Cardiac muscle cell (in vitro differentiated cells and primary cell): ENCODE measurements around the gene ATG10. TPM values are rescaled to one million over a fixed set of nuclear protein-coding genes. Genes with fewer than 3 reads are reported as not detected.

Experiments
- DNase-seq, 2 donors: peaks; one replicate each; pipeline versions ENCODE4 v3.0.0 to v3.0.0-alpha.2; 2010 to 2017; ENCODE audit warnings: low read depth in 1 of 2, low spot score in 1 of 2
- H3K27ac ChIP-seq: fragments of 200-600 bp; sonication (generic); 2 replicates; pipeline ENCODE4 v1.5.1; 2016
- H3K27me3 ChIP-seq: fragments of 200-600 bp; sonication (generic); 2 replicates; pipeline ENCODE4 v1.6.0; 2016; ENCODE audit warnings: control low read depth
- H3K36me3 ChIP-seq: fragments of 200-600 bp; sonication (generic); 2 replicates; pipeline ENCODE4 v1.5.1; 2016; ENCODE audit warnings: control low read depth
- H3K4me1 ChIP-seq: fragments of 200-600 bp; sonication (generic); 2 replicates; pipeline ENCODE4 v1.8.1; 2017; ENCODE audit warnings: low read depth, mild to moderate bottlenecking, mixed run types
- H3K4me3 ChIP-seq: fragments of 200-600 bp; sonication (generic); 2 replicates; pipeline ENCODE4 v1.5.1; 2016; ENCODE audit warnings: mild to moderate bottlenecking
- H3K9me3 ChIP-seq: fragments of 200-600 bp; sonication (generic); 2 replicates; pipeline ENCODE4 v1.5.1; 2017; ENCODE audit warnings: low read depth, mild to moderate bottlenecking, control low read depth
- CTCF ChIP-seq: IDR thresholded peaks from 2 replicates; pipeline ENCODE4 v1.5.1; 2012; ENCODE audit warnings: low read depth, mild to moderate bottlenecking, low read length
- polyA plus RNA-seq: library from polyadenylated mRNA; unstranded; fragments of >200 nt; fragmentation: Nextera tagmentation; extraction: Ambion mirVana; gene quantifications from 2 replicates; pipeline ENCODE4 v1.2.1, GENCODE V29; 2016
- total RNA-seq: library from RNA; depleted of rRNA; stranded (reverse); fragments of >200 nt; gene quantifications from 2 replicates; pipeline ENCODE4 v1.2.3, GENCODE V29; 2016

The ATG10 gene
- total and polyA plus RNA-seq, 2 experiments from 2014 or later: 9.0 to 28.0 TPM

GRCh38 chr5:82068723-82069122 lies 96.9 kb downstream of the ATG10 start:
- H3K4me1 ChIP-seq: no peaks in the 10 kb centered on the region
- H3K9me3 ChIP-seq: no peaks in the 10 kb centered on the region
- no peak overlapping the region for H3K4me3 ChIP-seq
- no peak overlapping the region for H3K27ac ChIP-seq
- H3K36me3 ChIP-seq: no peaks in the 10 kb centered on the region
- no peaks in the 10 kb centered on the region for H3K27me3 ChIP-seq
- TF ChIP-seq CTCF: no peak
- DNase-seq: no peak

- Histone ChIP-seq H3K9me3 (no peaks in the 10 kb centered on the region), H3K27ac (no peak overlapping the region), H3K4me3 (no peak overlapping the region), H3K4me1 (no peaks in the 10 kb centered on the region), H3K36me3 (no peaks in the 10 kb centered on the region), H3K27me3 (no peaks in the 10 kb centered on the region)
- DNase-seq: no peak
- TF ChIP-seq CTCF: no peak
These were observed 100.3 kb downstream of the ATG10 start for GRCh38 chr5:82072138-82072537.

DNA sequence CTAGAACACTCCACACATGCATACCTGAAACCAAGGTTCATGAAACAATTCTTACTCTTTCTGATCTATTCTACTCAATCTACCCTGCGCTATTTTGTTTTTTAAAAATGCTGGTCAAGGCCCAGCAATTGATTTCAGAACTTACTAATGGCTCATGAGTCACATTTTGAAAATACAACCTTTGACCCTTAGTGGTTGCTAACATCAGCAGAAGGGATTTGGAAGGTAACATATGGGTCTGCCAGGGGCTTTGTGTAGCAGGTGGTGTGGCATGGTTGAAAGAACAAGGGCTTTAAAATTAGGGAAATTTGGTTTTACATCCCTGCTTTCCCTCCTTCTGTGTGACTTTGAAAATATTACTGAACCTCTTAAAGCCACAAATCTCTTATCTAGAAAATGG lies 101.4 kb downstream of the ATG10 start:
- DNase-seq: no peak
- no peaks in the 10 kb centered on the region for H3K9me3 ChIP-seq
- H3K27ac ChIP-seq: no peak overlapping the region
- no peaks in the 10 kb centered on the region for H3K27me3 ChIP-seq
- no peaks in the 10 kb centered on the region for H3K36me3 ChIP-seq
- TF ChIP-seq CTCF: no peak
- no peaks in the 10 kb centered on the region for H3K4me1 ChIP-seq
- H3K4me3 ChIP-seq: no peak overlapping the region

- peak in 1 of 2 donors; percentile 40 for DNase-seq
- Histone ChIP-seq H3K27me3 (no peaks in the 10 kb centered on the region), H3K9me3 (no peaks in the 10 kb centered on the region), H3K36me3 (no peaks in the 10 kb centered on the region), H3K27ac (peak overlapping the region; percentile 52), H3K4me1 (no peaks in the 10 kb centered on the region), H3K4me3 (no peak overlapping the region)
- no peak for TF ChIP-seq CTCF
These were observed 103.1 kb downstream of the ATG10 start for GRCh38 chr5:82074950-82075349.

GRCh38 chr5:82077496-82077895 lies 105.7 kb downstream of the ATG10 start:
- no peaks in the 10 kb centered on the region for H3K4me1 ChIP-seq
- H3K27ac ChIP-seq: no peak overlapping the region
- no peaks in the 10 kb centered on the region for H3K36me3 ChIP-seq
- H3K4me3 ChIP-seq: no peak overlapping the region
- H3K9me3 ChIP-seq: no peaks in the 10 kb centered on the region
- no peak for DNase-seq
- no peaks in the 10 kb centered on the region for H3K27me3 ChIP-seq
- TF ChIP-seq CTCF: no peak

DNA sequence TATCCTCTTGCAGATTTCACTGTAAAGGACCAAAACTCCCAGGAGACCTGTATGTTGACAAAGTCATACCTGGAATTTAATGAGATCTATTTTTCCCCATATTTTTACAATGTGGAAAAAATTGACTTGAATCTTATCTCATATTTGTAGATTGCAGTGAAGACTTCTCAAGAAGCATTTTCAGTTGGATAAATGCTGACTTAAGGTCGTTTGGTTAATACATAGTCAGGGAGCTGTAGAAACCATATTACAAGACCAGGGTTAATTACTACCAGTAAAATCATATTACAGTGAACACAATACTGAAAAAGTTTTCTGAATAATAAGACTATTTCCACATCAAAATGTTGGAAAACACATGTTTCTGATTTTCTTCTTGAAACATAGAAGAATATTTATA lies 119.8 kb downstream of the ATG10 start:
- H3K4me3 ChIP-seq: no peak overlapping the region
- no peaks in the 10 kb centered on the region for H3K4me1 ChIP-seq
- H3K36me3 ChIP-seq: no peaks in the 10 kb centered on the region
- no peaks in the 10 kb centered on the region for H3K9me3 ChIP-seq
- TF ChIP-seq CTCF: no peak
- no peak for DNase-seq
- no peak overlapping the region for H3K27ac ChIP-seq
- no peaks in the 10 kb centered on the region for H3K27me3 ChIP-seq
